D721Med (cell line): ENCODE results near the gene CEP83.

Experiments
- DNase-seq: peaks from one replicate; pipeline ENCODE4 v3.0.0; 2011; ENCODE audit warnings: low spot score; ENCODE audit not compliant: insufficient read length
- FAIRE-seq: peaks from 2 replicates; lab custom pipeline; 2011; peaks lifted over from hg19 to GRCh38; lab: Jason Lieb, UNC
- CTCF ChIP-seq: IDR thresholded peaks from 2 replicates; pipeline ENCODE4 v1.5.1; 2012; ENCODE audit warnings: mild to moderate bottlenecking, control low read depth; ENCODE audit not compliant: insufficient read depth; ENCODE audit errors: missing control alignments

Gene CEP83

GRCh38 chr12:94498698-94499097, 39.0 kb upstream of the CEP83 start:
- no peak for DNase-seq
- no peak for FAIRE-seq
- no peak for TF ChIP-seq CTCF

GRCh38 chr12:94498073-94498472, 38.4 kb upstream of the CEP83 start:
- FAIRE-seq: no peak
- DNase-seq: no peak

GRCh38 chr12:94495445-94496115, 35.9 kb upstream of the CEP83 start:
- FAIRE-seq (no peak), DNase-seq (no peak)
- no peak for TF ChIP-seq CTCF

More at GRCh38 chr12:94498073-94498472, 38.4 kb upstream of the CEP83 start:
- TF ChIP-seq CTCF: no peak

- no peak for FAIRE-seq
- no peak for DNase-seq
- TF ChIP-seq CTCF: no peak
These were observed 31.8 kb upstream of the CEP83 start for GRCh38 chr12:94491489-94491888.

GRCh38 chr12:94488463-94488862, 28.8 kb upstream of the CEP83 start:
- FAIRE-seq (no peak), DNase-seq (no peak)
- TF ChIP-seq CTCF: no peak

GRCh38 chr12:94481734-94482133, 22.1 kb upstream of the CEP83 start:
- TF ChIP-seq CTCF: no peak
- no peak for FAIRE-seq
- DNase-seq: no peak

- no peak for TF ChIP-seq CTCF
- DNase-seq (no peak), FAIRE-seq (no peak)
These were observed 9.9 kb upstream of the CEP83 start for GRCh38 chr12:94469522-94469921.
